ENCODE measurements around the gene CNDP1. TPM values are rescaled to one million over a fixed set of nuclear protein-coding genes. Genes with fewer than 3 reads are reported as not detected.

Gene CNDP1
- total and polyA plus RNA-seq, 2 donors (not counting 1 experiment from before 2014, with no cell fraction given): 0.19 to 0.57 TPM

DNA sequence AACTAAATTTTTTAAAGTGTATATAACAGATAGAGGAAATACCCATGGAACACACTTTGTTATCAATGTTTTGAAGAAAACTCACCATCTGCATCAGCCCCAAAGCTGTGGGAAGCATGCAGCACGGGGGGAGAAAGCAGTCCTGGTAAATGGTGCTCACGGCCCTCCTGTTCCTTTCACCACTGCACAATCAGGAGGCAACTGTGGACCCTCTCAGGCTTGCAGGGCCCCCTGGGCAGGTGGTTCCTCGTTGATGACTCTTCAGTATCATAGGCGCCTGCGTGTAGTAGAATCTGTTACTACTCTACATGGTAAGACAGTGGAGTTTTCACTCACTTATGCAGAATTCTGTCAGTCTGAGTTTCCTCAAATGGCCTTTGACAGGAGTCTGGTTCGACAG lies 4.9 kb upstream of the CNDP1 start:
- Mint-ChIP-seq H3K27ac (no peak overlapping the region), H3K9me3 (ENCODE audit: insufficient read depth) (no peaks in the 10 kb centered on the region), H3K4me1 (no peaks in the 10 kb centered on the region), H3K4me3 (no peak overlapping the region), H3K27me3 (peaks cover 3% of the 10 kb centered on the region)
- no peak overlapping the region for H2AFZ ChIP-seq (ENCODE audit: insufficient read depth, low read depth, low read length, poor library complexity, severe bottlenecking)
- no peak overlapping the region for H3K9ac ChIP-seq (ENCODE audit: low read length)
- CTCF ChIA-PET: no interaction called here
- H3K36me3 ChIP-seq (replicated peaks in 1 of 2; ENCODE audit: control extremely low read depth in 1 of 2, control insufficient read depth in 1 of 2, extremely low read depth in 1 of 2, insufficient read depth in 2 of 2, low read length in 1 of 2): no peaks in the 10 kb centered on the region
- no peak overlapping the region for H3K27ac ChIP-seq (ENCODE audit: low read length in 2 of 2)
- intact Hi-C loops (cut with micrococcal nuclease): no loop called here
- H3K4me3 ChIP-seq (ENCODE audit: control extremely low read depth in 1 of 5, extremely low read depth in 1 of 5, insufficient read depth in 1 of 5, low read depth in 2 of 5, low read length in 4 of 5): no peak overlapping the region
- H3K79me2 ChIP-seq (ENCODE audit: control insufficient read depth, insufficient read depth, low read length): no peaks in the 10 kb centered on the region
- H3K4me2 ChIP-seq (replicated peaks; ENCODE audit: low read depth, low read length, poor library complexity, severe bottlenecking): no peak overlapping the region
- POLR2A ChIA-PET: no interaction called here
- TF ChIP-seq, protein P1, sequence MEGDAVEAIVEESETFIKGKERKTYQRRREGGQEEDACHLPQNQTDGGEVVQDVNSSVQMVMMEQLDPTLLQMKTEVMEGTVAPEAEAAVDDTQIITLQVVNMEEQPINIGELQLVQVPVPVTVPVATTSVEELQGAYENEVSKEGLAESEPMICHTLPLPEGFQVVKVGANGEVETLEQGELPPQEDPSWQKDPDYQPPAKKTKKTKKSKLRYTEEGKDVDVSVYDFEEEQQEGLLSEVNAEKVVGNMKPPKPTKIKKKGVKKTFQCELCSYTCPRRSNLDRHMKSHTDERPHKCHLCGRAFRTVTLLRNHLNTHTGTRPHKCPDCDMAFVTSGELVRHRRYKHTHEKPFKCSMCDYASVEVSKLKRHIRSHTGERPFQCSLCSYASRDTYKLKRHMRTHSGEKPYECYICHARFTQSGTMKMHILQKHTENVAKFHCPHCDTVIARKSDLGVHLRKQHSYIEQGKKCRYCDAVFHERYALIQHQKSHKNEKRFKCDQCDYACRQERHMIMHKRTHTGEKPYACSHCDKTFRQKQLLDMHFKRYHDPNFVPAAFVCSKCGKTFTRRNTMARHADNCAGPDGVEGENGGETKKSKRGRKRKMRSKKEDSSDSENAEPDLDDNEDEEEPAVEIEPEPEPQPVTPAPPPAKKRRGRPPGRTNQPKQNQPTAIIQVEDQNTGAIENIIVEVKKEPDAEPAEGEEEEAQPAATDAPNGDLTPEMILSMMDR (IDR thresholded peaks at IDR 0.05): no peak
- TF ChIP-seq EZH2 (IDR thresholded peaks at IDR 0.05; ENCODE audit: borderline replicate concordance, insufficient read depth, low read depth, low read length, poor library complexity, severe bottlenecking): no peak
- no peak for DNase-seq
- no peak for ATAC-seq (ENCODE audit: low read depth)
- H3K9me3 ChIP-seq (ENCODE audit: control extremely low read depth in 1 of 3, control insufficient read depth in 2 of 3, insufficient read depth in 1 of 3, low read length in 2 of 3): no peaks in the 10 kb centered on the region
- WGBS (ENCODE audit: insufficient coverage): 54% methylated on average over 2 of the region's 6 CpGs
- H4K20me1 ChIP-seq (ENCODE audit: control insufficient read depth, insufficient read depth, low read length, poor library complexity, severe bottlenecking): no peaks in the 10 kb centered on the region
- H3K27me3 ChIP-seq (replicated peaks in 1 of 4; ENCODE audit: control extremely low read depth in 1 of 4, control insufficient read depth in 3 of 4, insufficient read depth in 4 of 4, low read length in 3 of 4): no peaks in the 10 kb centered on the region
- no peaks in the 10 kb centered on the region for H3K4me1 ChIP-seq (ENCODE audit: control insufficient read depth in 2 of 2, insufficient read depth in 2 of 2, low read length in 2 of 2)

GRCh38 chr18:74529811-74530583 lies 4.3 kb upstream of the CNDP1 start:
- H3K27ac ChIP-seq (ENCODE audit: low read length in 2 of 2): no peak overlapping the region
- no peaks in the 10 kb centered on the region for H3K27me3 ChIP-seq (replicated peaks in 1 of 4; ENCODE audit: control extremely low read depth in 1 of 4, control insufficient read depth in 3 of 4, insufficient read depth in 4 of 4, low read length in 3 of 4)
- ATAC-seq (ENCODE audit: low read depth) (no peak), DNase-seq (no peak)
- H3K9ac ChIP-seq (ENCODE audit: low read length): no peak overlapping the region
- H3K79me2 ChIP-seq (ENCODE audit: control insufficient read depth, insufficient read depth, low read length): no peaks in the 10 kb centered on the region
- Mint-ChIP-seq H3K4me1 (no peaks in the 10 kb centered on the region), H3K27ac (no peak overlapping the region), H3K27me3 (peaks cover 3% of the 10 kb centered on the region), H3K4me3 (no peak overlapping the region), H3K9me3 (ENCODE audit: insufficient read depth) (no peaks in the 10 kb centered on the region)
- H3K9me3 ChIP-seq (ENCODE audit: control extremely low read depth in 1 of 3, control insufficient read depth in 2 of 3, insufficient read depth in 1 of 3, low read length in 2 of 3): no peaks in the 10 kb centered on the region
- intact Hi-C loops (cut with micrococcal nuclease): no loop called here
- TF ChIP-seq EZH2 (IDR thresholded peaks at IDR 0.05; ENCODE audit: borderline replicate concordance, insufficient read depth, low read depth, low read length, poor library complexity, severe bottlenecking): no peak
- TF ChIP-seq, protein P1 (IDR thresholded peaks at IDR 0.05): no peak
- ChIA-PET CTCF (interaction anchor here (1.2 kb wide), 1 partner anchor 22 kb away, joined by 3 read pairs; no protein-coding TSS in a partner anchor), POLR2A (no interaction called here)
- WGBS (ENCODE audit: insufficient coverage): 93% methylated on average over 25 of the region's 25 CpGs
- no peak overlapping the region for H2AFZ ChIP-seq (ENCODE audit: insufficient read depth, low read depth, low read length, poor library complexity, severe bottlenecking)
- H4K20me1 ChIP-seq (ENCODE audit: control insufficient read depth, insufficient read depth, low read length, poor library complexity, severe bottlenecking): no peaks in the 10 kb centered on the region
- no peaks in the 10 kb centered on the region for H3K4me1 ChIP-seq (ENCODE audit: control insufficient read depth in 2 of 2, insufficient read depth in 2 of 2, low read length in 2 of 2)
- no peaks in the 10 kb centered on the region for H3K36me3 ChIP-seq (replicated peaks in 1 of 2; ENCODE audit: control extremely low read depth in 1 of 2, control insufficient read depth in 1 of 2, extremely low read depth in 1 of 2, insufficient read depth in 2 of 2, low read length in 1 of 2)
- H3K4me3 ChIP-seq (ENCODE audit: control extremely low read depth in 1 of 5, extremely low read depth in 1 of 5, insufficient read depth in 1 of 5, low read depth in 2 of 5, low read length in 4 of 5): no peak overlapping the region
- no peak overlapping the region for H3K4me2 ChIP-seq (replicated peaks; ENCODE audit: low read depth, low read length, poor library complexity, severe bottlenecking)

Measured in B cell (primary cell).